HepG2 (cell line): ENCODE results near the gene WDR76. TPM values are rescaled to one million over a fixed set of nuclear protein-coding genes. Genes with fewer than 3 reads are reported as not detected.

ENCODE experiments used
- HDAC1 ChIP-seq: sonication (generic); formaldehyde crosslinking; IDR thresholded peaks from 2 replicates; pipeline ENCODE4 v1.5.1; 2020; ENCODE audit warnings: mild to moderate bottlenecking, missing genetic modification reagents
- KLF16 ChIP-seq, 2 experiments: sonication (generic) in 1 of 2; formaldehyde crosslinking in 1 of 2; IDR thresholded peaks; 2 replicates each; pipeline versions ENCODE4 v1.6.1 to v1.8.0; 2016 to 2023; ENCODE audit warnings: missing genetic modification reagents in 2 of 2, missing compliant biosample characterization in 1 of 2
- KLF6 ChIP-seq: IDR thresholded peaks from 2 replicates; pipeline ENCODE4 v1.8.0; 2016; ENCODE audit warnings: missing biosample characterization, missing genetic modification reagents
- KMT2A ChIP-seq: sonication (generic); formaldehyde crosslinking; IDR thresholded peaks from 2 replicates; pipeline ENCODE4 v1.4.0; 2020; ENCODE audit warnings: missing genetic modification reagents
- PAWR ChIP-seq: sonication (generic); formaldehyde crosslinking; IDR thresholded peaks from 2 replicates; pipeline ENCODE4 v1.4.0; 2020; ENCODE audit warnings: missing genetic modification reagents, mild to moderate bottlenecking, borderline replicate concordance
- RAD21 ChIP-seq: fragments of 450-650 bp; formaldehyde crosslinking; IDR thresholded peaks from 2 replicates; pipeline ENCODE4 v1.5.0; 2020; ENCODE audit warnings: mild to moderate bottlenecking
- RXRB ChIP-seq: IDR thresholded peaks from 2 replicates; pipeline ENCODE4 v1.6.1; 2016; ENCODE audit warnings: borderline replicate concordance, missing genetic modification reagents, missing compliant biosample characterization
- ZNF232 ChIP-seq: sonication (generic); formaldehyde crosslinking; IDR thresholded peaks from 2 replicates; pipeline ENCODE4 v1.4.0; 2020; ENCODE audit warnings: missing genetic modification reagents, borderline replicate concordance
- ZNF33A ChIP-seq: sonication (generic); formaldehyde crosslinking; IDR thresholded peaks from 2 replicates; pipeline ENCODE4 v1.5.1; 2020; ENCODE audit warnings: missing genetic modification reagents, mild to moderate bottlenecking, moderate library complexity, borderline replicate concordance
- ZNF367 ChIP-seq: sonication (generic); formaldehyde crosslinking; IDR thresholded peaks from 2 replicates; pipeline ENCODE4 v1.4.0; 2020; ENCODE audit warnings: missing genetic modification reagents, borderline replicate concordance
- ZNF567 ChIP-seq: sonication (generic); formaldehyde crosslinking; IDR thresholded peaks from 2 replicates; pipeline ENCODE4 v1.8.1; 2023; ENCODE audit warnings: mild to moderate bottlenecking, missing genetic modification reagents, borderline replicate concordance
- ZNF572 ChIP-seq: sonication (generic); formaldehyde crosslinking; IDR thresholded peaks from 2 replicates; pipeline ENCODE4 v1.5.1; 2020; ENCODE audit warnings: mild to moderate bottlenecking, missing genetic modification reagents
- ZNF607 ChIP-seq: sonication (generic); formaldehyde crosslinking; IDR thresholded peaks from 2 replicates; pipeline ENCODE4 v1.5.1; 2020; ENCODE audit warnings: missing genetic modification reagents, mild to moderate bottlenecking, borderline replicate concordance
- ZNF746 ChIP-seq: sonication (generic); formaldehyde crosslinking; IDR thresholded peaks from 2 replicates; pipeline ENCODE4 v1.8.0; 2022; ENCODE audit warnings: mild to moderate bottlenecking, missing genetic modification reagents
- ZNF747 ChIP-seq: sonication (generic); formaldehyde crosslinking; IDR thresholded peaks from 2 replicates; pipeline ENCODE4 v1.8.1; 2023; ENCODE audit warnings: missing genetic modification reagents, mild to moderate bottlenecking, borderline replicate concordance
- ZNF780A ChIP-seq: sonication (generic); formaldehyde crosslinking; IDR thresholded peaks from 2 replicates; pipeline ENCODE4 v1.8.0; 2022; ENCODE audit warnings: mild to moderate bottlenecking, missing genetic modification reagents, moderate library complexity
- ZSCAN12 ChIP-seq: sonication (generic); formaldehyde crosslinking; IDR thresholded peaks from 2 replicates; pipeline ENCODE4 v1.9.0; 2021; ENCODE audit warnings: mild to moderate bottlenecking, missing genetic modification reagents
- ZSCAN22 ChIP-seq: sonication (generic); formaldehyde crosslinking; IDR thresholded peaks from 2 replicates; pipeline ENCODE4 v1.4.0; 2020; ENCODE audit warnings: mild to moderate bottlenecking, missing genetic modification reagents
- polyA plus RNA-seq, 8 experiments: library from polyadenylated mRNA; depleted of rRNA in 3 of 8; stranded (reverse) in 7 of 8; unstranded in 1 of 8; fragments of >200 nt; fragmentation: Illumina TruSeq in 4 of 8; extraction: Trizol in 4 of 8; gene quantifications; 2 replicates each; pipeline versions ENCODE4 v1.2.1 to v1.2.3, GENCODE V29; 2011 to 2016; ENCODE audit warnings: low read depth in 4 of 8, missing spikeins in 1 of 8, mixed read lengths in 1 of 8; ENCODE audit not compliant: insufficient read depth in 1 of 8
- total RNA-seq, 5 experiments: library from RNA; depleted of rRNA; stranded (reverse); fragments of >200 nt; fragmentation: Illumina TruSeq; extraction: Trizol; gene quantifications; 2 replicates each; pipeline ENCODE4 v1.2.3, GENCODE V29; 2016; ENCODE audit warnings: low read depth in 1 of 5
- TF ChIP-seq, protein P1 (sequence below): IDR thresholded peaks from 2 replicates; pipeline ENCODE4 v1.6.1; 2016; ENCODE audit warnings: mild to moderate bottlenecking
- TF ChIP-seq, protein P2 (sequence below): sonication (generic); formaldehyde crosslinking; IDR thresholded peaks from 2 replicates; pipeline ENCODE4 v1.5.0; 2020; ENCODE audit warnings: mild to moderate bottlenecking, missing genetic modification reagents, borderline replicate concordance

The WDR76 gene
- total and polyA plus RNA-seq, 2 of the 13 experiments (the other 11 are each of a cell fraction or from before 2014, with no cell fraction given) = 1.1 to 9.7 TPM

GRCh38 chr15:43777267-43777914 is 49.4 kb upstream of the WDR76 start (continued):
- peak; percentile 82; the same call in 1 of the 2 replicates for TF ChIP-seq ZNF746 (CRISPR knock-in tag)
- no peak for TF ChIP-seq ZNF567
- TF ChIP-seq RAD21 (CRISPR knock-in tag) = peak; percentile 33; the same call in 1 of the 2 replicates
- peak; percentile 68 for TF ChIP-seq HDAC1 (CRISPR knock-in tag)
- peak; percentile 70; the same call in 1 of the 2 replicates for TF ChIP-seq PAWR (CRISPR knock-in tag)
- TF ChIP-seq, protein P1, sequence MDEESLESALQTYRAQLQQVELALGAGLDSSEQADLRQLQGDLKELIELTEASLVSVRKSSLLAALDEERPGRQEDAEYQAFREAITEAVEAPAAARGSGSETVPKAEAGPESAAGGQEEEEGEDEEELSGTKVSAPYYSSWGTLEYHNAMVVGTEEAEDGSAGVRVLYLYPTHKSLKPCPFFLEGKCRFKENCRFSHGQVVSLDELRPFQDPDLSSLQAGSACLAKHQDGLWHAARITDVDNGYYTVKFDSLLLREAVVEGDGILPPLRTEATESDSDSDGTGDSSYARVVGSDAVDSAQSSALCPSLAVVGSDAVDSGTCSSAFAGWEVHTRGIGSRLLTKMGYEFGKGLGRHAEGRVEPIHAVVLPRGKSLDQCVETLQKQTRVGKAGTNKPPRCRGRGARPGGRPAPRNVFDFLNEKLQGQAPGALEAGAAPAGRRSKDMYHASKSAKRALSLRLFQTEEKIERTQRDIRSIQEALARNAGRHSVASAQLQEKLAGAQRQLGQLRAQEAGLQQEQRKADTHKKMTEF (CRISPR knock-in tag) = 0 out of 2 replicates have a peak, but pooled peaks have one; percentile 45
- TF ChIP-seq KLF16 (CRISPR knock-in tag; IDR thresholded peaks at IDR 0.05) = no peak
- 0 out of 2 replicates have a peak, but pooled peaks have one; percentile 59 for TF ChIP-seq ZNF232 (CRISPR knock-in tag)
- TF ChIP-seq ZNF747 (CRISPR knock-in tag) = no peak
- no peak for TF ChIP-seq ZNF607 (CRISPR knock-in tag)
- 0 out of 2 replicates have a peak, but pooled peaks have one; percentile 41 for TF ChIP-seq KLF6 (CRISPR knock-in tag)
- TF ChIP-seq RXRB (CRISPR knock-in tag) = peak; percentile 41; the same call in 1 of the 2 replicates
- 0 out of 2 replicates have a peak, but pooled peaks have one; percentile 28 for TF ChIP-seq ZNF572 (CRISPR knock-in tag)
- peak; percentile 56; the same call in 1 of the 2 replicates for TF ChIP-seq ZSCAN22 (CRISPR knock-in tag)
- no peak for TF ChIP-seq ZNF367
- TF ChIP-seq, protein P2, sequence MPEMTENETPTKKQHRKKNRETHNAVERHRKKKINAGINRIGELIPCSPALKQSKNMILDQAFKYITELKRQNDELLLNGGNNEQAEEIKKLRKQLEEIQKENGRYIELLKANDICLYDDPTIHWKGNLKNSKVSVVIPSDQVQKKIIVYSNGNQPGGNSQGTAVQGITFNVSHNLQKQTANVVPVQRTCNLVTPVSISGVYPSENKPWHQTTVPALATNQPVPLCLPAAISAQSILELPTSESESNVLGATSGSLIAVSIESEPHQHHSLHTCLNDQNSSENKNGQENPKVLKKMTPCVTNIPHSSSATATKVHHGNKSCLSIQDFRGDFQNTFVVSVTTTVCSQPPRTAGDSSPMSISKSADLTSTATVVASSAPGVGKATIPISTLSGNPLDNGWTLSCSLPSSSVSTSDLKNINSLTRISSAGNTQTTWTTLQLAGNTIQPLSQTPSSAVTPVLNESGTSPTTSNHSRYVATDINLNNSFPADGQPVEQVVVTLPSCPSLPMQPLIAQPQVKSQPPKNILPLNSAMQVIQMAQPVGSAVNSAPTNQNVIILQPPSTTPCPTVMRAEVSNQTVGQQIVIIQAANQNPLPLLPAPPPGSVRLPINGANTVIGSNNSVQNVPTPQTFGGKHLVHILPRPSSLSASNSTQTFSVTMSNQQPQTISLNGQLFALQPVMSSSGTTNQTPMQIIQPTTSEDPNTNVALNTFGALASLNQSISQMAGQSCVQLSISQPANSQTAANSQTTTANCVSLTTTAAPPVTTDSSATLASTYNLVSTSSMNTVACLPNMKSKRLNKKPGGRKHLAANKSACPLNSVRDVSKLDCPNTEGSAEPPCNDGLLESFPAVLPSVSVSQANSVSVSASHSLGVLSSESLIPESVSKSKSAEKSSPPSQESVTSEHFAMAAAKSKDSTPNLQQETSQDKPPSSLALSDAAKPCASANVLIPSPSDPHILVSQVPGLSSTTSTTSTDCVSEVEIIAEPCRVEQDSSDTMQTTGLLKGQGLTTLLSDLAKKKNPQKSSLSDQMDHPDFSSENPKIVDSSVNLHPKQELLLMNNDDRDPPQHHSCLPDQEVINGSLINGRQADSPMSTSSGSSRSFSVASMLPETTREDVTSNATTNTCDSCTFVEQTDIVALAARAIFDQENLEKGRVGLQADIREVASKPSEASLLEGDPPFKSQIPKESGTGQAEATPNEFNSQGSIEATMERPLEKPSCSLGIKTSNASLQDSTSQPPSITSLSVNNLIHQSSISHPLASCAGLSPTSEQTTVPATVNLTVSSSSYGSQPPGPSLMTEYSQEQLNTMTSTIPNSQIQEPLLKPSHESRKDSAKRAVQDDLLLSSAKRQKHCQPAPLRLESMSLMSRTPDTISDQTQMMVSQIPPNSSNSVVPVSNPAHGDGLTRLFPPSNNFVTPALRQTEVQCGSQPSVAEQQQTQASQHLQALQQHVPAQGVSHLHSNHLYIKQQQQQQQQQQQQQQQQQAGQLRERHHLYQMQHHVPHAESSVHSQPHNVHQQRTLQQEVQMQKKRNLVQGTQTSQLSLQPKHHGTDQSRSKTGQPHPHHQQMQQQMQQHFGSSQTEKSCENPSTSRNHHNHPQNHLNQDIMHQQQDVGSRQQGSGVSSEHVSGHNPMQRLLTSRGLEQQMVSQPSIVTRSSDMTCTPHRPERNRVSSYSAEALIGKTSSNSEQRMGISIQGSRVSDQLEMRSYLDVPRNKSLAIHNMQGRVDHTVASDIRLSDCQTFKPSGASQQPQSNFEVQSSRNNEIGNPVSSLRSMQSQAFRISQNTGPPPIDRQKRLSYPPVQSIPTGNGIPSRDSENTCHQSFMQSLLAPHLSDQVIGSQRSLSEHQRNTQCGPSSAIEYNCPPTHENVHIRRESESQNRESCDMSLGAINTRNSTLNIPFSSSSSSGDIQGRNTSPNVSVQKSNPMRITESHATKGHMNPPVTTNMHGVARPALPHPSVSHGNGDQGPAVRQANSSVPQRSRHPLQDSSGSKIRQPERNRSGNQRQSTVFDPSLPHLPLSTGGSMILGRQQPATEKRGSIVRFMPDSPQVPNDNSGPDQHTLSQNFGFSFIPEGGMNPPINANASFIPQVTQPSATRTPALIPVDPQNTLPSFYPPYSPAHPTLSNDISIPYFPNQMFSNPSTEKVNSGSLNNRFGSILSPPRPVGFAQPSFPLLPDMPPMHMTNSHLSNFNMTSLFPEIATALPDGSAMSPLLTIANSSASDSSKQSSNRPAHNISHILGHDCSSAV (CRISPR knock-in tag) = no peak
- TF ChIP-seq ZSCAN12 (CRISPR knock-in tag) = 0 out of 2 replicates have a peak, but pooled peaks have one; percentile 47
- TF ChIP-seq ZNF780A = no peak
- peak; percentile 89 for TF ChIP-seq ZNF33A (CRISPR knock-in tag)
- TF ChIP-seq KMT2A (CRISPR knock-in tag) = peak; percentile 46; the same call in 1 of the 2 replicates
